ENCODE results near the gene POP7.
"Not testable (repeated sequence)": the region's sequence is repeated elsewhere in the genome, so short reads cannot be mapped to it uniquely, and the experiment has no call there.

The POP7 gene

GRCh38 chr7:100705753-100706671 lies at the start of gene POP7:
Gene POP7 (plus strand): TSS chr7:100706121. CDS start chr7:100706831, 710 bp downstream.
- DNase-seq (ENCODE audit: low read depth, low spot score): peak; percentile 97

- not testable (repeated sequence) for DNase-seq (ENCODE audit: low read depth, low spot score)
These were observed 43.6 kb upstream of the POP7 start for GRCh38 chr7:100662194-100662776.

GRCh38 chr7:100665168-100665726 lies 40.7 kb upstream of the POP7 start:
- no peak for DNase-seq (ENCODE audit: low read depth, low spot score)

- DNase-seq (ENCODE audit: low read depth, low spot score): no peak
These were observed 38.4 kb upstream of the POP7 start for GRCh38 chr7:100667331-100668068.

GRCh38 chr7:100668069-100668449 lies 37.9 kb upstream of the POP7 start:
- DNase-seq (ENCODE audit: low read depth, low spot score): no peak

- DNase-seq (ENCODE audit: low read depth, low spot score): not testable (repeated sequence)
These were observed 36.8 kb upstream of the POP7 start for GRCh38 chr7:100669106-100669505.

GRCh38 chr7:100670074-100670473 lies 35.8 kb upstream of the POP7 start:
- DNase-seq (ENCODE audit: low read depth, low spot score): no peak

- DNase-seq (ENCODE audit: low read depth, low spot score): no peak
These were observed 34.3 kb upstream of the POP7 start for GRCh38 chr7:100671353-100672327.

- peak; percentile 98 for DNase-seq (ENCODE audit: low read depth, low spot score)
These were observed 32.5 kb upstream of the POP7 start, which contains the start of gene GNB2 for GRCh38 chr7:100673302-100673941. Gene GNB2 (plus strand): TSS chr7:100673740. CDS start chr7:100676266, 2,526 bp downstream.

GRCh38 chr7:100673942-100674410 lies 31.9 kb upstream of the POP7 start:
- DNase-seq (ENCODE audit: low read depth, low spot score): no peak

- no peak for DNase-seq (ENCODE audit: low read depth, low spot score)
These were observed 31.4 kb upstream of the POP7 start for GRCh38 chr7:100674411-100675104.

- DNase-seq (ENCODE audit: low read depth, low spot score): no peak
These were observed 30.8 kb upstream of the POP7 start for GRCh38 chr7:100675105-100675451.

- DNase-seq (ENCODE audit: low read depth, low spot score): peak; percentile 64
These were observed 30.2 kb upstream of the POP7 start for GRCh38 chr7:100675581-100676350.

- no peak for DNase-seq (ENCODE audit: low read depth, low spot score)
These were observed 29.2 kb upstream of the POP7 start for GRCh38 chr7:100676501-100677306.

- no peak for DNase-seq (ENCODE audit: low read depth, low spot score)
These were observed 28.3 kb upstream of the POP7 start for GRCh38 chr7:100677308-100678267.

- no peak for DNase-seq (ENCODE audit: low read depth, low spot score)
These were observed 27.5 kb upstream of the POP7 start for GRCh38 chr7:100678291-100678984.
